ENCODE results near the gene RPLP1.
A peak's percentile ranks its signal among the peaks of the same experiment; 100 is the strongest.
"Not testable (repeated sequence)": the region's sequence is repeated elsewhere in the genome, so short reads cannot be mapped to it uniquely, and the experiment has no call there.

Gene RPLP1

GRCh38 chr15:69443032-69443611, 9.5 kb upstream of the RPLP1 start:
- no peak for DNase-seq

GRCh38 chr15:69444686-69445085, 7.9 kb upstream of the RPLP1 start:
- DNase-seq, result no peak

- no peak for DNase-seq
Measured at GRCh38 chr15:69446953-69447352, 5.7 kb upstream of the RPLP1 start.

- not testable (repeated sequence) for DNase-seq
Measured at GRCh38 chr15:69450221-69450620, 2.4 kb upstream of the RPLP1 start.

- DNase-seq, result no peak
Measured at GRCh38 chr15:69450968-69451695, 1.5 kb upstream of the RPLP1 start.

- DNase-seq, result peak; percentile 88
Measured at GRCh38 chr15:69451951-69452691, 497 bp upstream of the RPLP1 start.

- DNase-seq, result no peak
Measured at GRCh38 chr15:69454953-69455352, 2.3 kb downstream of the RPLP1 start.

GRCh38 chr15:69456208-69457166, 3.9 kb downstream of the RPLP1 start:
- peak; percentile 34 for DNase-seq

GRCh38 chr15:69457304-69458280, 5.0 kb downstream of the RPLP1 start:
- peak; percentile 73 for DNase-seq

GRCh38 chr15:69459066-69459465, 6.4 kb downstream of the RPLP1 start:
- DNase-seq, result peak; percentile 31

GRCh38 chr15:69460481-69460880, 7.9 kb downstream of the RPLP1 start:
- DNase-seq, result no peak

- DNase-seq, result no peak
Measured at GRCh38 chr15:69462030-69462492, 9.4 kb downstream of the RPLP1 start.

GRCh38 chr15:69462493-69463181, 10.0 kb downstream of the RPLP1 start:
- DNase-seq, result peak; percentile 99

- peak; percentile 79 for DNase-seq
Measured at GRCh38 chr15:69463182-69463756, 10.7 kb downstream of the RPLP1 start.

GRCh38 chr15:69465253-69465652, 12.6 kb downstream of the RPLP1 start:
- DNase-seq, result no peak

GRCh38 chr15:69466733-69467132, 14.1 kb downstream of the RPLP1 start:
- DNase-seq, result no peak

- DNase-seq, result no peak
Measured at GRCh38 chr15:69467636-69468035, 15.0 kb downstream of the RPLP1 start.

GRCh38 chr15:69468241-69469121, 15.9 kb downstream of the RPLP1 start:
- no peak for DNase-seq

GRCh38 chr15:69469467-69470201, 17.0 kb downstream of the RPLP1 start:
- DNase-seq, result no peak

Data from NCI-H82 (cell line).